NCI-H1694 treated with DMSO at 0.1 percent for 48 hours (cell line): Measurements from ENCODE around the gene PTPN23.

Experiments
- DNase-seq: peaks from one replicate; lab custom pipeline; 2025; lab: John Stamatoyannopoulos, UW

PTPN23 gene

GRCh38 chr3:47405820-47406761 lies 25.3 kb downstream of the PTPN23 start:
- no peak for DNase-seq

GRCh38 chr3:47406762-47407149 lies 25.9 kb downstream of the PTPN23 start:
- no peak for DNase-seq

GRCh38 chr3:47407237-47407636 lies 26.4 kb downstream of the PTPN23 start:
- DNase-seq = no peak

- no peak for DNase-seq
Observed at GRCh38 chr3:47407896-47408838, 27.3 kb downstream of the PTPN23 start.

GRCh38 chr3:47408839-47409229 lies 28.0 kb downstream of the PTPN23 start:
- no peak for DNase-seq

DNA sequence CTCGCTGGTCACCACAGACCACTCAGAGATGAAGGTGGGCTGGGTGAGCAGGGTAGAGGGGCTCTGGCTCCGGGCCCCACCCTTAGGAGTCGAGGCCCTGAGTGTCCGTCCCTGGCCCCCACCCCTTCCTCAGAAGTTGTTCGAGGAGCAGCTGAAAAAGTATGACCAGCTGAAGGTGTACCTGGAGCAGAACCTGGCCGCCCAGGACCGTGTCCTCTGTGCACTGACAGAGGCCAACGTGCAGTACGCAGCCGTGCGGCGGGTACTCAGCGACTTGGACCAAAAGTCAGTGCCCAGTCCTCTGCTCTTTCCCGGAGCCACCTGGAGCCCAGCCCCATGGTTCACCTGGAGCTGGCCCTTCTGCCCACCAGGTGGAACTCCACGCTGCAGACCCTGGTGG lies 28.5 kb downstream of the PTPN23 start:
- DNase-seq = no peak

GRCh38 chr3:47409688-47410416 lies 29.0 kb downstream of the PTPN23 start:
- no peak for DNase-seq

- DNase-seq = no peak
Observed at GRCh38 chr3:47410417-47410720, 29.5 kb downstream of the PTPN23 start.

GRCh38 chr3:47410801-47411646 lies 30.2 kb downstream of the PTPN23 start:
- DNase-seq = no peak

DNA sequence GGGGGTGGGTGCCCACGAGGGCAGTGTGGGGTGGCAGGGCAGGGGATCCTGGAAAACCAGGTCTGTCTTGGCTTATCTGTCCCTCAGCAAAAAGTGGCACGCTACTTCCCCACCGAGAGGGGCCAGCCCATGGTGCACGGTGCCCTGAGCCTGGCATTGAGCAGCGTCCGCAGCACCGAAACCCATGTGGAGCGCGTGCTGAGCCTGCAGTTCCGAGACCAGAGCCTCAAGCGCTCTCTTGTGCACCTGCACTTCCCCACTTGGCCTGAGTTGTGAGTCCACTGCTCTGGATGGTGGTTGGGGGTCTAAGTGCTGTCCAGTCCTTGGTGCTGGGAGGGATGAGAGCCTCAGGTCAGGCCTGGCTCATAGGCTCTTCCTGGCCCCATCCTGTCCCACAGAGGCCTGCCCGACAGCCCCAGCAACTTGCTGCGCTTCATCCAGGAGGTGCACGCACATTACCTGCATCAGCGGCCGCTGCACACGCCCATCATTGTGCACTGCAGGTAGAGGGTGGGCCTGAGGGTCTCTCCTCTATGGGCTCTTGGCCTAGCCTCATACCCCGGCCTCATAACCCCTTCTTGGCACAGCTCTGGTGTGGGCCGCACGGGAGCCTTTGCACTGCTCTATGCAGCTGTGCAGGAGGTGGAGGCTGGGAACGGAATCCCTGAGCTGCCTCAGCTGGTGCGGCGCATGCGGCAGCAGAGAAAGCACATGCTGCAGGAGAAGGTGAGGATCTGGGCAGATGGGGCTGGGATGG lies 31.1 kb downstream of the PTPN23 start:
- no peak for DNase-seq

- DNase-seq = no peak
Observed at GRCh38 chr3:47412453-47412756, 31.6 kb downstream of the PTPN23 start.

DNA sequence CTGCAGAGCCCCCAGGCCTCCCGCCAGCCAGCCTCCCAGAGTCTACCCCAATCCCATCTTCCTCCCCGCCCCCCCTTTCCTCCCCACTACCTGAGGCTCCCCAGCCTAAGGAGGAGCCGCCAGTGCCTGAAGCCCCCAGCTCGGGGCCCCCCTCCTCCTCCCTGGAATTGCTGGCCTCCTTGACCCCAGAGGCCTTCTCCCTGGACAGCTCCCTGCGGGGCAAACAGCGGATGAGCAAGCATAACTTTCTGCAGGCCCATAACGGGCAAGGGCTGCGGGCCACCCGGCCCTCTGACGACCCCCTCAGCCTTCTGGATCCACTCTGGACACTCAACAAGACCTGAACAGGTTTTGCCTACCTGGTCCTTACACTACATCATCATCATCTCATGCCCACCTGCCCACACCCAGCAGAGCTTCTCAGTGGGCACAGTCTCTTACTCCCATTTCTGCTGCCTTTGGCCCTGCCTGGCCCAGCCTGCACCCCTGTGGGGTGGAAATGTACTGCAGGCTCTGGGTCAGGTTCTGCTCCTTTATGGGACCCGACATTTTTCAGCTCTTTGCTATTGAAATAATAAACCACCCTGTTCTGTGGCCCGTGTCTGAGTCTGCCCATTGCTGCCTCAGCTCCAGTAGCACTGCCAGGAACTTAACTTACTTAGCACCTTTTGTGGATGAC lies 32.2 kb downstream of the PTPN23 start:
- no peak for DNase-seq

- no peak for DNase-seq
Observed at GRCh38 chr3:47413751-47414150, 32.9 kb downstream of the PTPN23 start.

GRCh38 chr3:47414161-47414564 lies 33.3 kb downstream of the PTPN23 start:
- DNase-seq = no peak

DNA sequence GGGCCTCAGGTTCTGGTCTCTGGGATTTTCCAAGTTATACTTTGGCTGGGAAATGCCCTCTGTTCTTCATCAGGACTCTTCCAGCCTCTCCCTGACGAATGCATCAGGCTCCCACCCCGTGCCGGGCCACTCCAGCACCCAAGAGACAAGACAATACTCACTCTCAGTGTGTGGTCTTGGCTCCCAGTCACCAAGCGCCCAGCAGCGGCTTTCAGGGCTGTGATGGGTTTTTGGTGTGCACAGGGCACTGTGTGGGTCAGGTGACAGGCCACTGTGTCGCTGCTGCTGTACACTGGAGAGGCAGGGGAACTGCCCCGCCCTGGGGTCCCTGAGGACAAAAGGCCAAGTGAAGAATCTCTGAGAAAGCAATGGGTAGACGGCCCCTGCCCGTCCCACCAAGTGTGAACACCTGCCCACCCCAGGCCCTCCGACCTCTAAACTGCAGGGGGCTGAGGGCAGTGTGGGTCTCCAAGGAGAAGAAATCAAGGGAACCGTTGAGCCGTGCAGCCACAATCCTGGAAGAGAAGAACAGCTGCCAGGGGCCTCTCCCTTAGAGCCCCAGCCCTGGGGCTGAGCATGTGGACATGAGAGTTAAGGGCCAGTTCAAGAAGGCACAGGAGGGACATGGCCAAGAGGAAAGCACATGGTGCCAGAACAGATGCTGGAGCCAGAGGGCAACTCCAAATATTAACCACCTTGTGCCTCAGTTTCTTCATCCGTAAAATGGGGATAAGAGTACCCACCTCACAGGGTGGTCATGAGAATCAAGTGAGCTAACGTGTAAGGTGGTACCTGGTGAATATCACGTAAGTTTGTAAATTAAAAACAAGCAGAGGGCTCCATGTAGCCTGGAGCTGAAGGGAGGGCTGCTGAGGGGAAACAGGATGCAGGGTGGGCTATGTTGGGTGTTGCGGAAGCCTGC lies 34.1 kb downstream of the PTPN23 start:
- DNase-seq = no peak

DNA sequence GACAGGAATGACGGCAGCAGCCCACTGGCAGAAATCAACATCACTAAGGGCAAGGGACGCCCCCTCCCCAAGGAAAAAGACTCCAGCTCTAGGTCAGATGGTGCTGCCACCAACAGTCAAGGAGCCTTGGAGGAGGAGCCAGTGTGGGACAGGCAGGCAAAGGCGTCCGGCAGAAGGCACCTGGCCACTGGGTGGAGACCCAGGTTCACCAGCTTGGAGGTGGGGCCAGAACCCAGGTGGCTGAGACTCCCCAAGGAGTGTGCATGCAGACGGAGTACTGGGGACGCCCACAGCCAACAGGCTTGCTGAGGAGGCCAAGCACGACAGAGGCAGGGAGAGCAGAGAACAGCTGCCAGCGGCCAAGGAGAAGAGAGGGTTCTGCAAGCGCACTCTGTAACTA lies 35.2 kb downstream of the PTPN23 start:
- DNase-seq = no peak

DNA sequence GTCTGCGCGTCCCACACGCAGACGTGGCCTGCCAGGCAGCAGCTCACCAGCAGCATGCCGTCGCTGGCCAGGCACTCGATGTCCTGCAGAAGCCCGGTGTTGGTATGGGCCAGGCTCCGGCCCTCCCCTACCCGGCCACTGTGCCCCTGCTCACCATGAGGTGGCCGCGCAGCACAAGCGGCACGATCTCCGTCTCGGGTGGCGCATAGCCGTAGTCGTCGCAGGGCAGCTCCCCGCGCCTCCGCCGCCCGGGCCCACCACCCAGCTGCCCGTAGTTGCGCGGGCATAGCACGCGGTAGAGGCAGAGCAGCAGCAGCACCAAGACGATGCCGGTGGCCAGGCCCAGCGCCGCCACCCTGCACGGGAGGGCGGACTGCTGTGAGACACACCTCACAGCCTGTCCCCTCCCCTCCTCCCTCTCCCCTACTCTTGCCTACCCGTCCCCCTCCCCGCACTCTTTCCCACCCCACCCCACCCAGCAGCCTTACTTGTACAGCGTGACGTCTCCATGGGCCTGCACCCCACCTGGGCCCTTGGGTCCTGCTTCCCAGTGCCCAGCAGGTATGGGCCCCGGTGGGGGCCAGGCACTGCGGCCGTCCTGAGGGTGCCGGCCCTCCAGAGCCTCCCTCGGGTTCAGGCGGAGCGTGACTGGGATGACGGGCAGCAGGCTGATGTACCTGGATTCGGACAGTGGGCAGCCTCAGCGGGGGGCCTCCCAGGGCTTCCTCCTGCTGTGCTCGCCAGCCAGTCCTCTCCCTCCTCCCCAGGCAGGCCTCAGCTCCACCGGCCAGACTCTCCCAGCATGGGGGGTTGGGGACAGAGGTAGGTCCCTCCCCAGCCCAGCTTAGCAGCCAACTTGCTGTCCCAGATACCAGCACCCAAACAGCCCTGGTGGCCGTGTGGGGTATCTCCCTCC lies 37.6 kb downstream of the PTPN23 start:
- no peak for DNase-seq
